Central memory CD8-positive, alpha-beta T cell (primary cell): ENCODE measurements around the gene MYO3B.
A peak's percentile ranks its signal among the peaks of the same experiment; 100 is the strongest.
"Not testable (repeated sequence)": the region's sequence is repeated elsewhere in the genome, so short reads cannot be mapped to it uniquely, and the experiment has no call there.

Experiments
- ATAC-seq: fragments of 150-1000 bp; cut with Tn5 transposase; replicated peaks from 2 replicates; pipeline ENCODE4 v1.10.0; 2022; ENCODE audit warnings: mild to moderate bottlenecking, moderate FRiP score, moderate number of reproducible peaks; ENCODE audit not compliant: poor library complexity, severe bottlenecking; ENCODE audit errors: extremely low read depth
- DNase-seq, 2 donors: peaks; one replicate each; pipeline ENCODE4 v3.0.0; 2021; ENCODE audit warnings: low spot score in 2 of 2
- H3K27ac Mint-ChIP-seq: one replicate; pipeline ENCODE4 v1.8.0; 2022; ENCODE audit warnings: low read depth, mild to moderate bottlenecking, moderate library complexity, mixed read lengths
- H3K27me3 Mint-ChIP-seq: one replicate; pipeline ENCODE4 v1.8.0; 2022; ENCODE audit warnings: mixed read lengths
- H3K36me3 Mint-ChIP-seq: one replicate; pipeline ENCODE4 v1.8.0; 2022; ENCODE audit warnings: mild to moderate bottlenecking, moderate library complexity, mixed read lengths; ENCODE audit not compliant: insufficient read depth
- H3K4me1 Mint-ChIP-seq: one replicate; pipeline ENCODE4 v1.8.0; 2022; ENCODE audit warnings: mixed read lengths
- H3K4me3 Mint-ChIP-seq: one replicate; pipeline ENCODE4 v1.8.0; 2022; ENCODE audit warnings: mild to moderate bottlenecking, moderate library complexity, mixed read lengths
- H3K9me3 Mint-ChIP-seq: one replicate; pipeline ENCODE4 v1.8.0; 2022; ENCODE audit warnings: mixed read lengths

MYO3B gene

GRCh38 chr2:170409164-170409535 is 231.2 kb downstream of the MYO3B start:
- peaks cover 27% of the 10 kb centered on the region for H3K4me1 Mint-ChIP-seq
- H3K36me3 Mint-ChIP-seq = peaks cover 3% of the 10 kb centered on the region
- no peaks in the 10 kb centered on the region for H3K9me3 Mint-ChIP-seq
- peak; percentile 35 for ATAC-seq
- H3K27me3 Mint-ChIP-seq = peaks cover 19% of the 10 kb centered on the region
- peak; percentile 57 to 61 for DNase-seq
- H3K4me3 Mint-ChIP-seq = peak overlapping the region; percentile 56
- peak overlapping the region; percentile 7 for H3K27ac Mint-ChIP-seq

GRCh38 chr2:170411660-170412059 is 233.7 kb downstream of the MYO3B start:
- H3K27me3 Mint-ChIP-seq = peaks cover 19% of the 10 kb centered on the region
- peaks cover 27% of the 10 kb centered on the region for H3K4me1 Mint-ChIP-seq
- DNase-seq (no peak), ATAC-seq (peak; percentile 31)
- no peaks in the 10 kb centered on the region for H3K9me3 Mint-ChIP-seq
- H3K36me3 Mint-ChIP-seq = peaks cover 2% of the 10 kb centered on the region
- H3K27ac Mint-ChIP-seq = peak overlapping the region; percentile 22
- no peak overlapping the region for H3K4me3 Mint-ChIP-seq

DNA sequence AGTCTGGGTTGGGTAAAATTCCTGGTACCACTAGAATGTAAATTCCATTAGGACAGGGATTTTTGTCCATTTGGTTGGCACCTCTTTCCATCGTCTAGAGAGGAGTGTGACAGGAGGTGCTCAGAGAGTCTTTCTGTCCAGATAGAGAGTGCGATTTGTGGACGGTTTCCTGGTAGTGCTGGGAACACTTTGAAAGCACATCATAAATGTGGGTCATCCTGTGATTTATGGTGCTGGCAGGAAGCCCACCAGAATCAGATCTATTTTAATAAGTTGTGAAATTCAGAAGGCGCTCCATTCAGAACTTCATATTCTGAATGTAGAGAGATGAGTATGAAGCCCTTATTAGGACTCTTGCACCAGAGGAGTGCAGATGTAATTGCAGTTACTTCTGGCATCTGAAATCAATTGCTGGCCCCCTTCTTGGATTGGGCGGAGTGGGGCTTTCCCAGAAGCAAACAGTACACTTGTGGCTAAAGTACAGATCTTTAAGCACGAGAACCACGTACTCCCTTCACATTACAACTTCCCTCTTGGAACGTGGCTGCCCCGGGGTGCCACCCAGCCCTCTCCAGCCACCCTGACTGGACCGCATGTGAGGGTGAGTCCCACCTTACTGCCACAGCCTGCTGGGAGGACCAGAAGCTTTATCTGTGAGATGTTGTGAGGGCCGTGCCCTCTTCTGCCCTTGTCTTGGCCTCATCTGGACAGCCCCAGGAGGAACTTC is 243.2 kb downstream of the MYO3B start:
- Mint-ChIP-seq H3K36me3 (no peaks in the 10 kb centered on the region), H3K27ac (no peak overlapping the region), H3K9me3 (no peaks in the 10 kb centered on the region), H3K27me3 (no peaks in the 10 kb centered on the region), H3K4me1 (peaks cover 19% of the 10 kb centered on the region), H3K4me3 (no peak overlapping the region)
- DNase-seq (no peak), ATAC-seq (no peak)

DNA sequence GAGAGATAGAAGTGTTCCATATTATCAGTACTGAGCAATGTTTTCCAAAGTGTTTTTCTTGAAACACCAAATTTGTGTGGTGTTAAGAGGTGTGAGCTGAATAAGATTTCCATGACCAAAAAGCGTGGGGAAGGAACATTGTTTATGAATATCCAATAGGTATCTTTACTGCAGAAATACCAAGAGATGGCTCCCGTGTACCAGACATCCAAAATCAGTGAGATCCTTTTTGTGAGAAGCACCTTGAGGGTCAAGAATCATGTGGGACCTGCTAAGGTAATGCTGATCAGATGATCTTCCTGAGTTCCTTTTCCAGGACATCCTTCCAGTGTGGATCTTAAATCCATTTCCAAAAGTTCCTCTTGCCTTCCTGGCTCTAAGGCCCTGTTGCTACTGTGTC is 246.0 kb downstream of the MYO3B start:
- Mint-ChIP-seq H3K36me3 (no peaks in the 10 kb centered on the region), H3K27me3 (no peaks in the 10 kb centered on the region), H3K4me3 (no peak overlapping the region), H3K27ac (no peak overlapping the region), H3K4me1 (peaks cover 19% of the 10 kb centered on the region), H3K9me3 (no peaks in the 10 kb centered on the region)
- DNase-seq = no peak
- no peak for ATAC-seq

GRCh38 chr2:170425281-170425751 is 247.4 kb downstream of the MYO3B start:
- ATAC-seq (peak; percentile 62), DNase-seq (no peak)
- peaks cover 2% of the 10 kb centered on the region for H3K36me3 Mint-ChIP-seq
- H3K4me1 Mint-ChIP-seq = peaks cover 19% of the 10 kb centered on the region
- H3K27me3 Mint-ChIP-seq = no peaks in the 10 kb centered on the region
- no peak overlapping the region for H3K27ac Mint-ChIP-seq
- no peak overlapping the region for H3K4me3 Mint-ChIP-seq
- H3K9me3 Mint-ChIP-seq = no peaks in the 10 kb centered on the region

- no peaks in the 10 kb centered on the region for H3K9me3 Mint-ChIP-seq
- H3K4me1 Mint-ChIP-seq = peaks cover 12% of the 10 kb centered on the region
- peaks cover 4% of the 10 kb centered on the region for H3K36me3 Mint-ChIP-seq
- H3K27me3 Mint-ChIP-seq = no peaks in the 10 kb centered on the region
- no peak overlapping the region for H3K4me3 Mint-ChIP-seq
- DNase-seq (no peak), ATAC-seq (no peak)
- H3K27ac Mint-ChIP-seq = no peak overlapping the region
Measured at GRCh38 chr2:170428868-170429267, 250.9 kb downstream of the MYO3B start.

DNA sequence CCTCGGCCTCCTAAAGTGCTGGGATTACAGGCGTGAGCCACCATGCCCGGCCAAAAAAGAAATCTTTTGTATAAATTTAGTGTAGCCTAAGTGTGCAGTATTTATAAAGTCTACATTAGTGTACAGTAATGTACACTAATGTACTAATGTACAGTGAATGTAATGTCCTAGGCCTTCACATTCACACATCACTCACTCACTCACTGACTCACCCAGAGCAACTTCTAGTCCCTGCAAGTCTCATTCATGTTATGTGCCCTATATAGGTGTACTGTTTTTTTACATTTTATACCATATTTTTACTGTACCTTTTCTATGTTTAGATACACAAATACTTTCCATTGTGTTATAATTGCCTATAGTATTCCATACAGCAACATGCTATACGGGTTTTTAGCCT is 254.9 kb downstream of the MYO3B start:
- Mint-ChIP-seq H3K4me1 (peaks cover 43% of the 10 kb centered on the region), H3K4me3 (no peak overlapping the region), H3K9me3 (no peaks in the 10 kb centered on the region), H3K27me3 (no peaks in the 10 kb centered on the region), H3K36me3 (peaks cover 6% of the 10 kb centered on the region), H3K27ac (no peak overlapping the region)
- no peak for ATAC-seq
- no peak for DNase-seq

GRCh38 chr2:170433448-170433847 is 255.5 kb downstream of the MYO3B start:
- DNase-seq = no peak
- ATAC-seq = no peak
- Mint-ChIP-seq H3K4me1 (peaks cover 49% of the 10 kb centered on the region), H3K9me3 (no peaks in the 10 kb centered on the region), H3K27me3 (no peaks in the 10 kb centered on the region), H3K4me3 (no peak overlapping the region), H3K27ac (peak overlapping the region; percentile 87), H3K36me3 (peaks cover 6% of the 10 kb centered on the region)

DNA sequence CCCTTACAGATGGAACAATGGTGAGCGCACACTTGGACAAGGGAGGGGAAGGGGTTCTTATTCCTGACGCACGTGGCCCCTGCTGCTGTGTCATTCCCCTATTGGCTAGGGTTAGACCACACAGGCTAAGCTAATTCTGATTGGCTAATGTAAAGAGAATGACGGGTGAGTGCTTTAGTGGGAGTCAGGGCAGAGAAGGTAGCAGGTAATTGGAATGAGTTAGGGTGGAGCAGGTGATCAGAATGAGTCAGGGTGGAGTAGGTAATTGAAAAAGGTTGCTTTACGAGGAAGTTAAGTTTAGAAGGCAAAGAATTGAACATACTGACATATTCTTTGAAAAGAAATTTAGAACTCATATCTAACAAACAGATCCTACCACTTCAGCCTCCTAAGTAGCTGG is 256.4 kb downstream of the MYO3B start:
- Mint-ChIP-seq H3K27ac (peak overlapping the region; percentile 87), H3K4me1 (peaks cover 51% of the 10 kb centered on the region)
- H3K36me3 Mint-ChIP-seq, H3K9me3 Mint-ChIP-seq, H3K27me3 Mint-ChIP-seq, ATAC-seq, DNase-seq, H3K4me3 Mint-ChIP-seq: not testable (repeated sequence)

DNA sequence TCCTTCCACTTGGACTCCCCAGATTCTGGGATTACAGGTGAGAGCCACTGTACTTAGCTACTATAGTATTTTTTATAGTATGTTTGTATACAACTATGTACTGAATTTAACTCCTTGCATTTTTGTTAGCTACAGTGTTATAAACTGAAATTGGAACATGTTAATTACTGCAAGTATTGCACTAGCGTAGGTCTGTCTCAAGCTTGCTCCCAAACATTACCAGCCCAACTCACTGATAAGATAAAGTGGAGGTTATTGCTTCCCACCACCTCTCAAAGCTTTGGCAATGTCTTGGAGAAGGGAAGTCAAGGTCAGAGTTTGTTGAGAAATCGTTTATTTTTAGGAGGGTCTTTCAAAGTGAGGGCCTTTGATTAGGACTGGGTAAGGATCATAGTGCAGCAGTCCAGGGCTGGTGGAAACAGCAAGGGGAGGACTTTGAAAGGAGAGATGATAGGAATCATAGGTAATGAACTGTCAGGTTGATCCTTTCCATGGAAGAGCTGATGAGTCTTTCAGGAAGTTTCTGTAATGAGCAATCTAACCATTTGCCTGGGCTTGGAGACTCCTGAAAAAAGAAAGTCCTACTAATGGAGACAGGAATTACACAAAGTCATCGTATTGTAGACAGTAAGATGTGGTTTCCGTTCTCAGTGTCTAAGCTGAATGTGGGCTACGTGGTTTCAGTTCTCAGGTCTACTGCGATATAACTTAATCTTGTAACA is 257.1 kb downstream of the MYO3B start:
- DNase-seq (no peak), ATAC-seq (peak; percentile 79)
- peak overlapping the region; percentile 87 for H3K27ac Mint-ChIP-seq
- H3K4me1 Mint-ChIP-seq = peaks cover 51% of the 10 kb centered on the region
- H3K27me3 Mint-ChIP-seq = no peaks in the 10 kb centered on the region
- H3K4me3 Mint-ChIP-seq = peak overlapping the region; percentile 71
- H3K36me3 Mint-ChIP-seq = peaks cover 4% of the 10 kb centered on the region
- H3K9me3 Mint-ChIP-seq = no peaks in the 10 kb centered on the region

DNA sequence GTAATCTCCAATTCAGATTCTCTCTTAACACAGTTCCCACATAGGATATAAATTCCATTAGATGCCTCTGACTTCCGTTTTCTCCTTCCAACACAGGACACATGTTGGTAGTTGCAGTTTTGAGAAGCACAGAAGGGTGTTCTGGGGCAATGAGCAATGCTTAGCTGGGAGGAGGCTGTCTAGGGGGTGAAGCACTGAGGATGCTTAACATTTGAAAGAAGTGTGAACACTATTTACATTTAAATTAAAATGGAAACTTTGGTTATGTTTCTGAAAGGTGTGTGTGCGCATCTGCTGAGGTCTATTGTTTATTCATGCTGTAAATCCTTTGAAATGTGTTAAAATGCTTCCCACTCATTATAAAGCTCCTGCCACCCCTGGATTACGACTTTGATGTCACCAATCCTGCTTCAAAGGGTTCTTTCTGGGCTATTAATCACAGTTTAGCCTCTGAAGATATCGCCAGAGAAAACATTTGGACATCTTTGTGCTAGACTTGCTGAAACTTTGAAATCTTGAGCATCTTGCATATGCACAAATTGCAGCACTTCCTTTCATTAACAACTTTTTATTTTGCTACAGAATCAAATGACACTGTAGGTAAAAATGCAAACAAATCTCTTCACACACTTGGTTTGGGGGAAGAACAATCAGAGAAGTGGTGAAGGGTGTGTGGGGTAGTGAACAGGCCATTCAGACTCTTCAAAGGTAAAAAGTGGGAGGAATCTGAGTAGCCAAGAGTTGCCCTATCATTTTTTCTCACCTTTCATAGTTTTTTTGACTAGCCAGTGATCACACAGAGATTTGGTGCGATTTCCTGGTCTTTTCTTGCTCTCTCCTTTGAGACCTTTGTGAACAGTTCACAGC is 258.4 kb downstream of the MYO3B start:
- peaks cover 4% of the 10 kb centered on the region for H3K36me3 Mint-ChIP-seq
- H3K4me3 Mint-ChIP-seq = peak overlapping the region; percentile 71
- no peaks in the 10 kb centered on the region for H3K9me3 Mint-ChIP-seq
- DNase-seq = no peak
- no peaks in the 10 kb centered on the region for H3K27me3 Mint-ChIP-seq
- H3K27ac Mint-ChIP-seq = peak overlapping the region; percentile 87
- peaks cover 51% of the 10 kb centered on the region for H3K4me1 Mint-ChIP-seq
- ATAC-seq = peak; percentile 72

DNA sequence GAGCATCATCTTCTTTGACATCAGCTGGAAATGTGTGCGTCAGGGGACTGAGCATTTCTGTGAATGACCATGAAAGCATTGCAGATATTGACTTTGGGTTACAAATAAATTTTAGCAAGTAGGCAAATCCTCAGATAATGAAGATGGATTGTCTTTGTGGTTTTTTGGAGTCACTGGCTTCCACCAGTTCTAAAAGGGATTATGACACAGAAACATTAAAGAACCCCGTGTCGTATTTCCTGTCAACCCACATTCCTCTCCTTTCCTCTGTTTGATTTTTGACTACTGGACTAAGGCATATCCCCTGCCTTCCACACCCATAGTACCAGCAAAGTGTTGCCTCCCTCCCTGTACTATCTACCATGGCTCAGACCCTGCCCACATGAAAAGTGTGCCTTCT is 268.1 kb downstream of the MYO3B start:
- peaks cover 2% of the 10 kb centered on the region for H3K36me3 Mint-ChIP-seq
- H3K4me1 Mint-ChIP-seq = no peaks in the 10 kb centered on the region
- peaks cover 17% of the 10 kb centered on the region for H3K27me3 Mint-ChIP-seq
- no peak overlapping the region for H3K27ac Mint-ChIP-seq
- no peaks in the 10 kb centered on the region for H3K9me3 Mint-ChIP-seq
- DNase-seq (no peak), ATAC-seq (no peak)
- no peak overlapping the region for H3K4me3 Mint-ChIP-seq
